RCC 7860 (cell line): ENCODE data around the gene ITGA11.

Experiments used
- DNase-seq: peaks from one replicate; pipeline ENCODE4 v3.0.0-alpha.2; 2015; ENCODE audit warnings: low spot score
- FAIRE-seq: peaks from 2 replicates; lab custom pipeline; 2012; peaks lifted over from hg19 to GRCh38; lab: Jason Lieb, UNC

ITGA11 gene

DNA sequence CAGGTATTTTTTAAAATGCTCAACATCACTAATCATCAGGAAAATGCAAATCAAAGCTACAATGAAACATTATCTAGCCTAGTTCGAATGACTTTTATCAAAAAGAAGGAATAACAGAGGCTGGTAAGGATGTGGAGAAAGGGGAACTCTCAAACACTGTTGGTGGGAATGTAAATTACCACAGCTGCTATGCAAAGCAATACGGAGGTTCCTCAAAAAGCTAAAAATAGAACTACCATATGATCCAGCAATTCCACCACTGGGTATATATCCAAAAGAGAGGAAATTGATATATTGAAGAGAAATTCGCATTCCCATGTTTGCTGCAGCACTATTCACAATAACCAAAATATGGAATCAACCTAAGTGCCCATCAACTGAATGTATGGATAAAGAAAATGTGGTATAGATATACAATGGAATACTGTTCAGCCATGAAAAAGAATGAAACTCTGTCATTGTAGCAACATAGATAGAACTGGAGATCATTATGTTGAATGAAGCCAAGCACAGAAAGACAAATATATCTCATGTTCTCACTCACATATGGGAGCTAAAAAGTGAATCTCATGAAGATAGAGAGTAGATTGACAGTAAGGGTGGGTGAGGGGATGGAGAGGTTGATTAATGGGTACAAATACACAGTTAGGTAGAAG, 182.8 kb downstream of the ITGA11 start:
- DNase-seq (no peak), FAIRE-seq (no peak)
